ENCODE data around the gene HOXC9.

GRCh38 chr12:53970451-53970850, 29.5 kb upstream of the HOXC9 start:
- TF ChIP-seq ZNF561 (tag by site-specific recombination; IDR thresholded peaks at IDR 0.05; ENCODE audit: borderline replicate concordance) (no peak), ZNF692 (tag by site-specific recombination; IDR thresholded peaks at IDR 0.05) (no peak)

Measured in HEK293 (cell line).